Loucy (cell line): ENCODE data around the gene TRIOBP.

Experiments
- H2AFZ ChIP-seq: fragments of 200-600 bp; sonication (generic); 2 replicates; pipeline ENCODE4 v1.6.0; 2016; ENCODE audit warnings: antibody characterized with exemption, mild to moderate bottlenecking, low read length, moderate library complexity
- H3F3A ChIP-seq: fragments of 200-600 bp; 2 replicates; pipeline ENCODE4 v1.6.0; 2016; ENCODE audit warnings: antibody characterized with exemption, low read depth, mild to moderate bottlenecking
- H3K27me3 ChIP-seq: fragments of 200-600 bp; sonication (generic); 2 replicates; pipeline ENCODE4 v1.6.1; 2014; ENCODE audit warnings: low read length, mild to moderate bottlenecking; ENCODE audit not compliant: insufficient read depth, poor library complexity, severe bottlenecking
- H3K36me3 ChIP-seq: fragments of 200-600 bp; sonication (generic); 2 replicates; pipeline ENCODE4 v1.6.1; 2016; ENCODE audit warnings: low read length; ENCODE audit not compliant: insufficient read depth
- H3K4me1 ChIP-seq: fragments of 200-600 bp; sonication (generic); 2 replicates; pipeline ENCODE4 v1.5.1; 2014; ENCODE audit warnings: low read length, mild to moderate bottlenecking; ENCODE audit not compliant: insufficient read depth, poor library complexity, severe bottlenecking
- H3K4me2 ChIP-seq: fragments of 200-600 bp; sonication (generic); 2 replicates; pipeline ENCODE4 v1.6.0; 2014; ENCODE audit warnings: antibody characterized with exemption, low read length, low read depth, mild to moderate bottlenecking; ENCODE audit not compliant: poor library complexity, severe bottlenecking
- H3K4me3 ChIP-seq: fragments of 200-600 bp; sonication (generic); 2 replicates; pipeline ENCODE4 v1.5.1; 2014; ENCODE audit warnings: low read length, mild to moderate bottlenecking, mixed read lengths; ENCODE audit not compliant: poor library complexity, severe bottlenecking
- H3K79me2 ChIP-seq: fragments of 200-600 bp; sonication (generic); 2 replicates; pipeline ENCODE4 v1.6.1; 2014; ENCODE audit warnings: low read length; ENCODE audit not compliant: insufficient read depth
- H3K9ac ChIP-seq: fragments of 200-600 bp; sonication (generic); 2 replicates; pipeline ENCODE4 v1.6.0; 2014; ENCODE audit warnings: mild to moderate bottlenecking, low read depth, low read length, moderate library complexity; ENCODE audit not compliant: poor library complexity, severe bottlenecking
- H3K9me2 ChIP-seq: fragments of 200-600 bp; sonication (generic); replicated peaks from 2 replicates; pipeline ENCODE4 v1.6.1; 2016; ENCODE audit warnings: low read depth, low read length, mixed read lengths
- H3K9me3 ChIP-seq: fragments of 200-600 bp; sonication (generic); 2 replicates; pipeline ENCODE4 v1.6.1; 2014; ENCODE audit warnings: mild to moderate bottlenecking, antibody characterized with exemption, low read length, low read depth; ENCODE audit not compliant: insufficient read depth
- H4K20me1 ChIP-seq: fragments of 200-600 bp; sonication (generic); 2 replicates; pipeline ENCODE4 v1.6.0; 2014; ENCODE audit warnings: antibody characterized with exemption, low read length, mild to moderate bottlenecking; ENCODE audit not compliant: insufficient read depth, poor library complexity, severe bottlenecking
- CTCF ChIP-seq: fragments of 200-600 bp; sonication (generic); conservative IDR thresholded peaks from 2 replicates; pipeline ENCODE4 v1.5.1; 2014; ENCODE audit warnings: mild to moderate bottlenecking, antibody characterized with exemption, low read length
- EZH2phosphoT487 ChIP-seq: fragments of 200-600 bp; IDR thresholded peaks from 2 replicates; pipeline ENCODE4 v1.6.1; 2018; ENCODE audit warnings: antibody characterized with exemption, mild to moderate bottlenecking, moderate library complexity, borderline replicate concordance

TRIOBP gene

GRCh38 chr22:37759281-37759680, 62.4 kb downstream of the TRIOBP start:
- Histone ChIP-seq H3K36me3 (peaks cover 52% of the 10 kb centered on the region; the same call in 1 of the 2 replicates), H3K9ac (no peak overlapping the region), H2AFZ (no peak overlapping the region), H3K4me1 (no peaks in the 10 kb centered on the region), H3K9me3 (no peaks in the 10 kb centered on the region), H3F3A (no peaks in the 10 kb centered on the region), H3K27me3 (no peaks in the 10 kb centered on the region), H3K9me2 (no peaks in the 10 kb centered on the region), H4K20me1 (no peaks in the 10 kb centered on the region), H3K79me2 (no peaks in the 10 kb centered on the region), H3K4me3 (no peak overlapping the region), H3K4me2 (no peak overlapping the region)
- TF ChIP-seq CTCF: no peak
- no peak for TF ChIP-seq EZH2phosphoT487

- H3K4me2 ChIP-seq: no peak overlapping the region
- no peaks in the 10 kb centered on the region for H3F3A ChIP-seq
- H3K27me3 ChIP-seq: no peaks in the 10 kb centered on the region
- H4K20me1 ChIP-seq: no peaks in the 10 kb centered on the region
- no peaks in the 10 kb centered on the region for H3K9me3 ChIP-seq
- no peaks in the 10 kb centered on the region for H3K79me2 ChIP-seq
- H3K36me3 ChIP-seq: peaks cover 44% of the 10 kb centered on the region; the same call in 1 of the 2 replicates
- H3K4me3 ChIP-seq: no peak overlapping the region
- H3K4me1 ChIP-seq: no peaks in the 10 kb centered on the region
- no peak for TF ChIP-seq CTCF
- TF ChIP-seq EZH2phosphoT487: no peak
- no peak overlapping the region for H2AFZ ChIP-seq
- H3K9ac ChIP-seq: no peak overlapping the region
- no peaks in the 10 kb centered on the region for H3K9me2 ChIP-seq
These were observed 63.3 kb downstream of the TRIOBP start for GRCh38 chr22:37760152-37760551.

GRCh38 chr22:37762389-37762836, 65.6 kb downstream of the TRIOBP start:
- Histone ChIP-seq H3K4me1 (no peaks in the 10 kb centered on the region), H3K9me3 (no peaks in the 10 kb centered on the region), H3K27me3 (no peaks in the 10 kb centered on the region), H2AFZ (no peak overlapping the region), H4K20me1 (no peaks in the 10 kb centered on the region), H3K79me2 (no peaks in the 10 kb centered on the region), H3K4me3 (no peak overlapping the region), H3K9me2 (no peaks in the 10 kb centered on the region), H3F3A (no peaks in the 10 kb centered on the region), H3K4me2 (no peak overlapping the region), H3K9ac (no peak overlapping the region), H3K36me3 (peaks cover 38% of the 10 kb centered on the region; the same call in 1 of the 2 replicates)
- TF ChIP-seq EZH2phosphoT487 (no peak), CTCF (no peak)
